Measurements from ENCODE around the gene STEAP3.

Gene STEAP3

DNA sequence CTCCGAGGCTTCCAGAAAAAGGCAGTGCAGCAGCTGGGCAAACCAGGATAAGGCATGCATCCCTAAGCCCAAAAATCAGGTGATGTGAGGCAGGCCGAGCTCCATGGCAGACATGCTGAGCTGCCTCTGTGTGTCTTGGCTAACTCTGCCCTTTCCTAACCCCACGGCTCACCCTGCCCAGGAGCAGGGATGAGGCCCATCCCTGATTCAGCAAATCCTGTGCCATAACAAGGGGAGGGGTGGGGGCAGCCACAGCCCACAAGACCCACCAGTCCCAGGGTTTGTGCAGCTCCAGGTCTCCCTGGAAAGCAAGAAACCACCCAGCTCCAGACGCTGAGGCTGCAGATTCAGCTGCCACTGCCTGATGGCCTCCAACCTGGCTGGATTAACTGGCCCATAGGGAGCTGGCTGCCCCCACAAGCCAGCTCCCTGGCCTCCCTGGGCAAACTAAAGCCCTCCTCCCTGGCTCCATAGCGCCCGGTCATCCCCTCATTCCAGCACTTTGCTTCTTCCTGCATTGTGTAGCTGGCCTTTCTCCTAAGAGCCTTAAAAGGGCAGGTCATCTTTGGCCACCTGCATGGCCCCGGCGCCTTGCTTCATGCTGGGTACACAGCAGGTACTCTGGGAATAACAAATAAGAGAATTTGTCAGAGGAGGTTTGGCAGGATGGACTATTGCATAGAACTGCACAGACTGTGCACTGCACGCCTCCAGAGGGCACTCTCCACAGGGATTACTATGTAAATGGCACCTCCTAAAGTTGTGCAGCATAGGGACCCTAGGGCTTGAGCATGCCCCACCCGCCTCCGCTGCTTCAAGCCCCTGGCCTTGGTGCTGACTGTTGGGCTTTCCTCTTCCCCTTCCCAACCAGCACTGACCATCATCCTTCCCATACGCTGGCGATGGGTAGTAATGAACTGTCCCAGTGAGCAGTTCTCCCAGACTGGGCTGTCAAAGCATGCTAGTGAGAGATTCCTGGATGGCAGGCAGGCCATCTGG lies 10.7 kb downstream of the STEAP3 start:
- Histone ChIP-seq H2AFZ (no peak overlapping the region), H3K9me3 (ENCODE audit: control insufficient read depth, low read length) (no peaks in the 10 kb centered on the region), H3K27ac (peak overlapping the region; percentile 58), H3K4me3 (ENCODE audit: low read depth, low read length) (no peak overlapping the region), H3K9ac (no peak overlapping the region), H3K79me2 (peaks cover 18% of the 10 kb centered on the region), H3K36me3 (ENCODE audit: control insufficient read depth, insufficient read depth, low read length) (no peaks in the 10 kb centered on the region), H3K4me1 (peaks cover 51% of the 10 kb centered on the region), H3K27me3 (ENCODE audit: control insufficient read depth, insufficient read depth, low read length) (no peaks in the 10 kb centered on the region), H3K4me2 (ENCODE audit: low read length) (no peak overlapping the region)
- TF ChIP-seq, protein P1, sequence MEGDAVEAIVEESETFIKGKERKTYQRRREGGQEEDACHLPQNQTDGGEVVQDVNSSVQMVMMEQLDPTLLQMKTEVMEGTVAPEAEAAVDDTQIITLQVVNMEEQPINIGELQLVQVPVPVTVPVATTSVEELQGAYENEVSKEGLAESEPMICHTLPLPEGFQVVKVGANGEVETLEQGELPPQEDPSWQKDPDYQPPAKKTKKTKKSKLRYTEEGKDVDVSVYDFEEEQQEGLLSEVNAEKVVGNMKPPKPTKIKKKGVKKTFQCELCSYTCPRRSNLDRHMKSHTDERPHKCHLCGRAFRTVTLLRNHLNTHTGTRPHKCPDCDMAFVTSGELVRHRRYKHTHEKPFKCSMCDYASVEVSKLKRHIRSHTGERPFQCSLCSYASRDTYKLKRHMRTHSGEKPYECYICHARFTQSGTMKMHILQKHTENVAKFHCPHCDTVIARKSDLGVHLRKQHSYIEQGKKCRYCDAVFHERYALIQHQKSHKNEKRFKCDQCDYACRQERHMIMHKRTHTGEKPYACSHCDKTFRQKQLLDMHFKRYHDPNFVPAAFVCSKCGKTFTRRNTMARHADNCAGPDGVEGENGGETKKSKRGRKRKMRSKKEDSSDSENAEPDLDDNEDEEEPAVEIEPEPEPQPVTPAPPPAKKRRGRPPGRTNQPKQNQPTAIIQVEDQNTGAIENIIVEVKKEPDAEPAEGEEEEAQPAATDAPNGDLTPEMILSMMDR (IDR thresholded peaks at IDR 0.05): peak; percentile 40

DNA sequence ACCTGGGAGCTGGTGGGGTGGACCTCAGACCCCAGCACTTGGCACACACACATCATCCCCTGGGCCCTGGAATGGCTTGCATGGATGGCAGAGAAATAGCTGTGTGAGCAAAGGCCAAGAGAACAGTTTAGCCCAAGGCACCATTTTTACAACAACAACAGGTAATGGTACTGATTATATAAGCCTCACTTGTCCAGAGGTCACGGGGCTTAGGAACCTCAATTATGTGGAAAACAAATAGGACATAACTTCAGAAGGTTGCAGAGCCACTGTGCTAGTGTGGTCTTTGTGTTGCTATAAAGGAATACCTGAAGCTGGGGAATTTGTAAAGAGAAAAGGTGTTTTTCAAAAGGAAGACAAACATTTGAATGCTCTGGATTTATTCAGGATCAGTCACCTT lies 13.2 kb downstream of the STEAP3 start:
- no peak overlapping the region for H3K4me2 ChIP-seq (ENCODE audit: low read length)
- no peaks in the 10 kb centered on the region for H3K36me3 ChIP-seq (ENCODE audit: control insufficient read depth, insufficient read depth, low read length)
- peaks cover 61% of the 10 kb centered on the region for H3K4me1 ChIP-seq
- no peaks in the 10 kb centered on the region for H3K9me3 ChIP-seq (ENCODE audit: control insufficient read depth, low read length)
- no peaks in the 10 kb centered on the region for H3K27me3 ChIP-seq (ENCODE audit: control insufficient read depth, insufficient read depth, low read length)
- H3K4me3 ChIP-seq (ENCODE audit: low read depth, low read length): no peak overlapping the region
- no peak overlapping the region for H3K9ac ChIP-seq
- H2AFZ ChIP-seq: no peak overlapping the region
- H3K79me2 ChIP-seq: peaks cover 13% of the 10 kb centered on the region
- TF ChIP-seq, protein P1 (IDR thresholded peaks at IDR 0.05): no peak
- H3K27ac ChIP-seq: peak overlapping the region; percentile 61

DNA sequence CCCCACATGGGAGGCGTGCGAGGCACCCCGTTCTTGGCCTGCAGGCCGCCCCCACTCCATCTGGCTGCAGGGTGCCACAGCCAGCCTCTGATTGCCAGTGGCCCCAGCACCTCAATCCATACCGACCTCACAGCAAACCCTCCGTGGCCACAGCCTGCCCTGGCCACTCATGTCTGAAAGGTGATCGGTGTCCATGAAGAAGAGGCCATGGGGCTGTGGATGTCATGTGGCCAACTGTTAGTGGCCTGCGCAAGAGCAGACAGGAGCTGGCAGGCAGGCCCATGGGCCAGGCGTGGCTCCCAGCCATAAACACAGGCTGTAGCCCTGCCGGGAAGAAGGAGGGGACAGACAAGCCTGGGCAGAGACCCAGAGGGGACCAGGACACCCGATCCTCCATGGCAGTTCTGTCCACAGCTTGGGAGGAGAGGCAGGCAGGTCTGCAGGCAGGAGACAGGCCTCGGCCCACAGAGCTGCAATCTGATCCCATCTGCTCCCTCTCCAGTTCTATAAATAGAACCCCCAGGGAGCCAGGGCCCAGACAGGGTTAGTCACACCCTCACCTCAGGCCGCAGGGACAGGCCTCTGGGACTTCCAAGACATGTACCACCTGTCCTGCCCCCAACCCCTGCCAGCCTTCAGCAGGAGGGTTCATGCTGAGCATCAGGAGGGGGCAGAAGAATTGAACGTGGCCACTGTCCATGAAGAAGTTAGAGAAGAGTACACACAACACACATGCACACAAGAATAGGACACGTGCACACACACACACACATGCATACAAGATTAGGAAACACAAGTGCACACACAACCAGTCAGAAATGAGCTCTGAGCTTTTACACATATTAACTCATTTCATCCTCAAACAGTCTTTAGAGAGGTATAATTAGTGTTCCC lies 16.9 kb downstream of the STEAP3 start:
- H3K4me3 ChIP-seq (ENCODE audit: low read depth, low read length): peak overlapping the region; percentile 19
- H2AFZ ChIP-seq: peak overlapping the region; percentile 69
- peaks cover 21% of the 10 kb centered on the region for H3K79me2 ChIP-seq
- peak overlapping the region; percentile 42 for H3K4me2 ChIP-seq (ENCODE audit: low read length)
- peak overlapping the region; percentile 43 for H3K9ac ChIP-seq
- no peaks in the 10 kb centered on the region for H3K9me3 ChIP-seq (ENCODE audit: control insufficient read depth, low read length)
- H3K27ac ChIP-seq: peak overlapping the region; percentile 95
- H3K36me3 ChIP-seq (ENCODE audit: control insufficient read depth, insufficient read depth, low read length): no peaks in the 10 kb centered on the region
- H3K4me1 ChIP-seq: peaks cover 50% of the 10 kb centered on the region
- TF ChIP-seq, protein P1 (IDR thresholded peaks at IDR 0.05): no peak
- no peaks in the 10 kb centered on the region for H3K27me3 ChIP-seq (ENCODE audit: control insufficient read depth, insufficient read depth, low read length)

DNA sequence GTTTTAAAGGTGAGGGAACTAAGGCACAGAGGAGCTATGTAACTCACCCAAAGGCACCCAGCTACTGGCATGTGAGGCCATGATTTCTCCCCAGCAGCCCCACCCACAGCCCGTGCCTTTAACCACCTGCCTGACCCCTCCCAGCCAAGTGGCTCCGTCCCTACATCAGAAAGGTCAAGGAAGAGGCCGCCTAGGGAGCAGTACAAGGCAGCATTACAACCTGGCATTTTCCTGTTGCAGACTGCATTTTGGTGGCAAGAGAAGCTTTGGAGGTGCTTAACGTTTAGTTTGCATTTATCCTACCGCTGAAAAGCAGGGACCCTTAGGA lies 17.5 kb downstream of the STEAP3 start:
- Histone ChIP-seq H3K4me1 (peaks cover 44% of the 10 kb centered on the region), H2AFZ (peak overlapping the region; percentile 69), H3K27ac (peak overlapping the region; percentile 95), H3K9ac (peak overlapping the region; percentile 43), H3K4me2 (ENCODE audit: low read length) (no peak overlapping the region), H3K4me3 (ENCODE audit: low read depth, low read length) (no peak overlapping the region), H3K79me2 (peaks cover 27% of the 10 kb centered on the region), H3K9me3 (ENCODE audit: control insufficient read depth, low read length) (no peaks in the 10 kb centered on the region), H3K36me3 (ENCODE audit: control insufficient read depth, insufficient read depth, low read length) (no peaks in the 10 kb centered on the region), H3K27me3 (ENCODE audit: control insufficient read depth, insufficient read depth, low read length) (no peaks in the 10 kb centered on the region)
- TF ChIP-seq, protein P1 (IDR thresholded peaks at IDR 0.05): no peak
